Measurements from ENCODE around the gene ASAP3.

The ASAP3 gene

DNA sequence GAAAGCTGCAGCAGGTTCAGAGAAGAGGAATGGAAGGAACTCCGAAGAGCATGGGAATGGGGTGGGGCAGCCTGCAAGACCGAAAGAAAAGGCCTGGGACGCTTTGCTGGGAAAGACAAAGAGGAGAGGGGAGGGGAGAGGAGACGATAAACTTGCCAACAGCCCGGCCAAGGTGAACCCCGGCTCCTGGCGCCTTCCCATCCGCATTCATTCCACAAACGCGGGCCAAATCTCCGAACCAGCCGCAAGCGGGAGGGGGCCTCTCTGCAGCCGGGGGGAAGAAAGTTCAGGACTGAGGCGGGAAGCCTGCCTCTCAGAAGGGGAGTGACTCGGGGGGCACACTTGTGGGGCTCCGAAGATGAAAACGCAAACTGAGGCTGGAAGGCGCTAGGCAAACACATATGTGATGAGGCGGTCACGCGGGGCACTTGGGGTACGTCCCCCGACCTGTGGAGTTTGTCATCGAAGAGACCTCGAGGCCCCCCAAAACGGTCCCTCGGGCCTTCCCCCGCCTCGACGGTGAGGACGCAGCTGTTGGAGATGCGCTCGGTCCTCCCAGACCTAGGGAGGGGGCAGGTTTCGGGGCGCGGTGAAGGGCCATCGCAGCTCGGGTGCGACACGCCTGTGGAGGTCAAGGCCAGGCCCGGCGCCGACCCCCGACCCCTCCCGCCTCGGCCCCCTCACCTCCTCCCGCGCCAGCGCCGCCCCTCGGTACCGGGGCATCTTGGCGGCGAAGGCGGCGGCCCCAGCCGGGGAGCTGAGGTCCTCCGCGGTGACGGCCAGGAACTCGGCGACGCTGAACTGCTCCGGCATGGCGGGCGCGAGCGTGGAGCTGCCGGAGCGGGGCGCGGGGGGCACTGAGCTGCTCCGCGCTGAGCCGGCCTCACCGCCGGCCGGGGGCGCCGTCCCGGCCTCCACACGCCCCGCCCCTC is at the start of gene ASAP3:
Gene ASAP3, minus strand, starts transcription at position 859 of the 932 bp plus-strand sequence. Its CDS starts 46 bp downstream, at position 813.
- DNase-seq (ENCODE audit: low read depth in 2 of 2, low spot score in 1 of 2), result no peak

DNA sequence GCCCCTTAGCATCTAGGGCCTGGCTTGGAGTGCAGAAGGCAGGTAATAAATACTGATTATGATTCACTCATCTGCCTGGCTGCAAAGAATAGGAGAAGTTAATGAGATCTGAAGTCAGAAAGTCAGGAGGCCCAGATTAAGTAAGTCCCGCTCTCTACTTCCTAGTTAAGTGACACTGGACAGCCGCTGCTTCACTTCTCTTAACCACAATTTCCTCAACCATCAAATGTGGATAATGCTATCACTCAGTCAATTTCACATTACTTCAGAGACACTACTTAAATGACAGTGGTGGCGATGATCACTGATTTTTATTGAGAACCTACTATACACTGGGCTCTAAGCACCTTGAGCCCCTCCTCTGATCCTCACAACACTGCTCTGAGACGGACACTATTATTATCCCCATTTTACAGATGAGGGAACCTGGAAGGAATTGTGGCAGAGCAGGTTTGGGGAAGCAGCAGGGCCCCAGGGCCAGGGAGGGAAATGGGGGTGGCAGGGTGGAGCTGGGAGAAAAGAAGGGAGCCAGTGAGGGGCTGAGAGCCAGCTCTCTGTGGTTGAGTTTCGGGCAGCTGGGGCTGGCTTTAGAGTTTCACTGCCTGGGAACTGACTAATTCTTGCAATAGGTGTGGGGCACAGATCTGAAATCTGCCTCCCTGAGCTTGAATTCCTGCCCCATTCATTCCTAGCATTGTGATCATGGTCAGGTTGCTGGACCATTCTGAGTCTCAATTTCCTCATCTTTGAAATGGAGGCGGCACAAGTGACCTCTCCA is 49.5 kb upstream of the ASAP3 start:
- DNase-seq (ENCODE audit: low read depth in 2 of 2, low spot score in 1 of 2), result no peak

DNA sequence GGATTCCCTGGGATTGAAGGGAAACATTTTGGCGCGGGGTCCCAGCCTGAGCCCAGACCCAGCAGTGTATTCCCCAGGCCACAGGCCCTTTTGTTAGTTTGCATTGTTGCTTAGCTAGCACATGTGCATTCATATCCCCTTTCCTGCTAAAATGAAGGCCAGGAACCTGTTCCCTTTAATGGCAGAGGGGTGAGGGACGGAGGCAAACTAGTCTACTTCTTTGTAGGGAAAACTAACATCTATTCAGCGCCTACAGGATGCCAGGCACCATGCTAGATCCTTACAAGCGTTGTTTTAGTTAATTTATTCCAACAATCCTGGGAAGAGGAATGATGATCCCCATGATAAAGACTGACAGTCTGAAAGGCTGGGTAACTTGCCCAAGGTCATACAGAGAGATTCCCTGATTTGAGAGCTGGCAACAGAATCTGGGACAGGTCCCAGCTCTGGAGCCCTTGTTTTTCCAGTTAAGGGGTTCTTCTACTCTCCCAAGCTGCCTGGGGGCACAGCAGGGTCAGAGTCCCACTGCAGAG is 47.6 kb upstream of the ASAP3 start:
- DNase-seq (ENCODE audit: low read depth in 2 of 2, low spot score in 1 of 2), result no peak

DNA sequence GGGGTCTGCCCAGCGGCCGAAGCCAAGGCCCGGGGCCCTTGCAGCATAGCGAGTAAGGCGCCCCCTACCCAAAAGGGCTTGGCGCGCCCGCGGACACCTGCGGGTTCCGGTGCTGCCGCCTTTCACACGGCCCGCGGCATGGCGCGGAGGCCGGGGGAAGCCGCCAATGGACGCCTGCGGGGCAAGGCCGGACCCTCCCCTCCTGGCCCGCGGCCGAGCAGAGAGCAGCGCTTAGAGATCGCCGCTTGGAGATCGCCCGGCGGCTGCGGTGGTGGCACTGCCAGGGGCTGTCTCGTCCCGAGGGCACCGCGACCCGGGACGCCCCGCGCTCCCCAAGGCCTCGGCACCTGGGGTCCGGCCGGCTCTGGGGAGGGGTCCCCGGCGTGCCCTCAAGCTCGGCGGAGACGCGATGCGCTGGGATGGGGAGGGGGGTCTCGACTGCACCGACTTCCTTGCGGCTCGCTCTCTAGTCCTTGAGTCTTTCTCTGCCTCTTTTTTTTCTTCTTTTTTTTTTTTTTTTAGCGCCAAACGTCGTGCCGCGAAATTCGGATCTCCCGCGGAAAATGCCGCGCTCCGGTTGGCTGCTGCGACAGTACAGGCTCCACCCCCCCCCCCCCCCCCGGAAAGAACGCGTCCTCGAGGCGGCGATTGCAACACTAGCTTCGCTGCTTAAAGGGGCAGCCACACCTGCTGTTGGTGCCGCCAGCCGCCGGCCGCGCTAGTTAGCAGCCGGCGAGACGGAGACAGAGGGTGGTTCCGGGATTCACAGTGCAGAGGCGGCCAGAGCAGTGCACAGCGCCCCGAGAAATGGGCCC is 47.0 kb upstream of the ASAP3 start, which contains the start of gene E2F2:
Gene E2F2, minus strand, starts transcription at position 487 of the 815 bp plus-strand sequence. Its CDS starts 440 bp downstream, at position 47.
- peak; percentile 47 to 70 for DNase-seq (ENCODE audit: low read depth in 2 of 2, low spot score in 1 of 2)

DNA sequence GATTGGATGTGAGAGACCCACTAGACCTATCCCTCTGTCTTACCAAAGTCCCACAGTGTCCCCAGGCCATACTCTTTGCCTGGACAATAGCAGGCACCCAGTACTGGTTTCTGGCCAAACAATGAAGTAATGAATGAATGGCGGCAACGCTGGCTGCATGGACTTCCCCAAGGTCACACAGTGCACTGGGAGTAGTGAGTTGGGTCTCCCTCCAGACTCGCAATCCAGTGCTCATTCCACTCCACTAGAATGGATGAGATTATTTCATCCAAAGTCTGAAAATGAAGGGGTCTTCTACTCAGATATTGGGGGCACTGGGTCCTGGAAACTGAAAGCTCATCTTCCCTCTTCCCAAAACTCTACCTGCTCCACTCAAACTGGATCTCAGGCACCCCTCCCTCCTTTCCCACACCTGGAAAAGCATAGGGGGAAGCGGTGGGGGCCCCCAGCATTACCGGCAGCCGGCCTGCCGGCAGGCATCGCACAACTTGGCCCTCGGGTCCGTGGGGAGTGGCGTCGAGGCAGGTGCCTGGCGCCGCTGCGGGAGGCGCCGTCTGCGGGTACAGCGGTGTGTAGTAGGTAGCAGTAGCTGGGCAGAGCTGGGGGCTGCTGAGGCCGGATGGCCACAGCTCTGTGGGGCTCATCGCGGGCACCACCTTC is 46.2 kb upstream of the ASAP3 start:
- no peak for DNase-seq (ENCODE audit: low read depth in 2 of 2, low spot score in 1 of 2)

DNA sequence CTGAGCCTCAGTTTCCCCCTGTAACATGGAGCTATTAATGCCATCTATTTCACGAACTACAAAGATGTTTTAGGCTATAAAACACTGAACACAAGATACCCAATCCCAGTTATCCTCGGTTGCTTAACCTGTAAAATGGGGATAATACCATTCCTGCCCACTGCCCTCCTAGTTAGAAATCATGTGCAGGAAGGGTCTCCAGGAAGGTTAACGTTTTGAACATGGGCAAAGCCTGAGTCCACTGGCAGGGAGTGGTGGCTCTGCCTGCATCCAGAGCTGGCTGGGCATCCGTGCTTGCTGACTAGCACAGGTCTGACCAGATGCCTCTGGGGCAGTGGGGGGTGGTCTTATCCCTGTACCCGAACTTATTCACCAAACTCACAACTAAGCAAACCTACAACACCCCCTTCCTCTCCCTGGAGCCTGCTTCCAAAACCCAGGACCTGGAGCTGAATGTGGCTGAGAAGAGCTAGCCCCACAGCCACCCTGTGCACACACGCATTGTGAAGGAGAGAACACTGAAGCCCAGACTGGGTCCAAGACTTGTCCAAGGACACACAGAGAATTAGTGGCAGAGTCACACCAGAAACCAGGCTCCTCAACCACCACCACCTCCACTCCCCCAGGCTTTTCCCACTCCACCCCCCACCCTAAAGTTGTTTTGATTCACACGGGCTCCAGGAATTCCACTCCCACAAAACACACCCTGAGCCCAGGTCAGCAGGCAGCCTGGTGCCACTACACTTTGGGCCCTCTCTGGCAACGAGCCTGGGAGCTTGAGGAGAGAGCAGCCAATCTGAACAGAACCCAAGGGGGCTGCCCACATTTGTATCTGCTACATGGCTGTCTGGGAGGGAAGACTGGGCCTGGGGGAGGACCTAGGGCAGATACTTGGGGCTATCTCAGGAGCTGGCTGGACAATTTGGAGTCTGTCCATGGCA is 45.4 kb upstream of the ASAP3 start:
- no peak for DNase-seq (ENCODE audit: low read depth in 2 of 2, low spot score in 1 of 2)

DNA sequence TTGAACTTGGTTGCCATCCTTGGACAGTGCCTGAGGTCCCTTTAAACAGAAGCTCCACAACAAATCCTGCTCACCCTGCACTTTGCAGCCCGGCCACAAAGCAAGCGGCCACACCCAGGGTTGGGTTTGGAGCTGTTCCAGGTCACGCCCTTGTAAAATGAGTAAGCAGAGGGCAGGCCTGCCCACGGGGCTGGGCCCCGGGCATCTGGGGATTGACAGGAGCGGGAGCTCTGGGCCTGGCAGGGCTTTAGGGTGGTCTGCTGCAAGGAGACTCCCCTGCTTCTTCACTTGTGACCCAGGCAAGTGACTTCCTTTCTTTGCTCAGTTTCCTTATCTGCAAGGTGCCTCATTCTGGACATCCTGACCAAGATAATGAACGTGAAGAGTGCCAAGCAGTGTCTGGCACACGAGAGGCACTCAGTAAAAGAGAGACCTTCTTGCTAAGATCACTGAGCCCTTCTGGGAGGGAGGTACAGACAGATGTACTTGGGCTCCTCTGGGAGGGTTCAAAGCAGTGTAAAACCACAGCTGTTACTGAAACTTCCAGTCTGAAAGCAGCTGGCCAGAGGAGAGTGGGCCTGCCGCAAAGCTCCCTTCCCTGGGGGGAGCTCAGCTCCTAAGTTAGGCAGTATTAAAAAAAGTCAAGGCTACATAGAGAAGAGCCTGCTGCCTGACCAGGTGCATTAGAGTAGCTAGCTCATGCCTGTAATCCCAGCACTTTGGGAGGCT is 44.4 kb upstream of the ASAP3 start:
- peak; percentile 43 to 68 for DNase-seq (ENCODE audit: low read depth in 2 of 2, low spot score in 1 of 2)

DNA sequence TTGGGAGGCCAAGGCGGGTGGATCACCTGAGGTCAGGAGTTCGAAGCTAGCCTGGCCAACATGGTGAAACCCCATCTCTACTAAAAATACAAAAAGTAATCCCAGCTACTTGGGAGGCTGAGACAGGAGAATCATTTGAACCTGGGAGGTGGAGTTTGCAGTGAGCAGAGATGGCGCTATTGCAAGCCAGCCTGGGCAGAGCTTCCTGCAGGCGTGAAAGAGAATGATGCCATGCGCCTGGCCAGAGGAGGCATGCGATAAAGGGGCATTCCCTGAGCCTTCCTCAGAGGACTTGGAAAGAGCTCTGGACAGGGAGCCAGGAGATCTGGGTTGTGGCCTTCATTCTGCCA is 43.9 kb upstream of the ASAP3 start:
- DNase-seq (ENCODE audit: low read depth in 2 of 2, low spot score in 1 of 2), result no peak

DNA sequence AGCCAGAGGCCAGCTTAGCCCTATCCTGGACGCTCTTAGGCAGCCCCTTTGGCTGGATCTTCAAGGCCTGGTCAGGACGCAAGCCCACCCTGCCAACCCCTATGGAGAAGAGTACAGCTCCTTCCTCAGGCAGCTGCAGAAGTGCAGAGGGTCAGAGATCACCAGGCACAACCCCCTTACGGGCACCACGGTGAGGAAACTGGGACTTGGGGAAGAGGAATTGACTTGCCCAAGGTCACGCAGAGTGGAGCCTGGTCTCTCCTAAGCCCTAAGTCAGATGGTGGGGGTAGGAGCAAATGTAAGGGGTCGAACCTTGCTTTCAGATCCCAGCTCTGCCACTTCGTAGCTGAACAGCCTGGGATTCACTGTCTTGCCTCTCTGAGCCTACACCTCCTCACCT is 43.4 kb upstream of the ASAP3 start:
- DNase-seq (ENCODE audit: low read depth in 2 of 2, low spot score in 1 of 2), result no peak

DNA sequence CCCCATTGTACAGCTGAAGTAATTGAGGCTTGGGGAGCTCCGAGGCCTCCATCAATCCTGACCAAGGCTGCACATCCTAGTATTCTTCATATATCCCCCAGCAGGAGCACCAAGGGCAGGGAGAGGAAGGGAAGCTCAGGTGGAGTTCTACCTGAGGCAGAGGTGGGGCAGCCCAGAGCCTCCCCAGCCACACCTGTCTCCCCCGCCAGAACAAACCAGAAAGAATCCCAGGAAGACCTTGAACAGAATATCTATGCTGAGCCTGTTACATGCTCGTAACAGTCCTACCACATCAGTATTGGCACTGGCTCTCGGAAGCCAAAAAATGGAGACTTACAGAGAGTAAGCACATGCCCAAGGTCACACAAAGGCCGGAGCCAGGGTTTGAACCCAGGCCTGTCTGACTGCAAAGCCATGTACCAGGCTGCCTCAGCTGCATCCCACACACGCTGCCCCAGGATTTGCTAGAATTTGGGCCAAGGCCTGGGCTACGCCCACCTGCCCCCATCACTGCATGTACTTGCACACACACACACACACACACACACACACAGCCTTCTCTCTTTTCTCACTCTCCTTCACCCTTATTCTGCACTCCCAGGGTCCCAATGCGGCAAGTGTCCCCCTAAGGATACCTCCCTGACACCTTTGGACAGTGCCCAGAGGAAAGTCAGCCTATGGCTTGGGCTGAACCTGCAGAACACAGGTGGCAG is 42.5 kb upstream of the ASAP3 start:
- no peak for DNase-seq (ENCODE audit: low read depth in 2 of 2, low spot score in 1 of 2)

DNA sequence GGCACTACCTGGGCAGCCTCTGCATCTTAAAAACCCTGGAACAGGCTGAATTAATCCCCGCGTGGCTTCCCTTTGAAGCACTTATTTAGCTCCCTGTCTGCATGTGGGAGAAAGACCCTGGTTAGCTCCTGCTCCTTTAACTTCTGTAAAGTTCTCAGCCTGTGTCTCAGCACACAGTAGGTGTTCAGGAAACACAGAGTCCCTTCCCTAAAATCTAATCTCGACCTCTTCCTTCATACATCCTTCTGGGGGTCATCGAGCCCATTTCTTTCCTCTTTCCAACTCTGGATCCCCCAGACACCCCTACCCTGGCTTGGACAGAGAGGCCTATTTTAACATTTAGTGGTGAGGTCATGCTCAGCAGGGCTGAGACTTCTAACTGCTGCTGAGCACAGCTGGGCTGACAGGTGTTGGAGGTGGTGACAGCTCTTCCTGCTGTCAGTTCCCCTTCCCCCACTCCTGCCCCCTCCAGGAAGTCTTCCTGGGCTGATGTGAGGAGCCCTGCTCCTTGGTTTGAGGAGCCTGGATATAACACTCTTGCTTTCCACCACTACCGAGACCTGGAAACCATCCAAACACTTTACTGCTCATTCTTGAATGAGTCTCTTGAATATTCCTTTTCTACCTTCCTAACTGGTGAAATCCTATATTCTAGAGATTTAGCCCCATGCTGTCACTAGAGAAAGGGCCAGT is 41.7 kb upstream of the ASAP3 start:
- no peak for DNase-seq (ENCODE audit: low read depth in 2 of 2, low spot score in 1 of 2)

DNA sequence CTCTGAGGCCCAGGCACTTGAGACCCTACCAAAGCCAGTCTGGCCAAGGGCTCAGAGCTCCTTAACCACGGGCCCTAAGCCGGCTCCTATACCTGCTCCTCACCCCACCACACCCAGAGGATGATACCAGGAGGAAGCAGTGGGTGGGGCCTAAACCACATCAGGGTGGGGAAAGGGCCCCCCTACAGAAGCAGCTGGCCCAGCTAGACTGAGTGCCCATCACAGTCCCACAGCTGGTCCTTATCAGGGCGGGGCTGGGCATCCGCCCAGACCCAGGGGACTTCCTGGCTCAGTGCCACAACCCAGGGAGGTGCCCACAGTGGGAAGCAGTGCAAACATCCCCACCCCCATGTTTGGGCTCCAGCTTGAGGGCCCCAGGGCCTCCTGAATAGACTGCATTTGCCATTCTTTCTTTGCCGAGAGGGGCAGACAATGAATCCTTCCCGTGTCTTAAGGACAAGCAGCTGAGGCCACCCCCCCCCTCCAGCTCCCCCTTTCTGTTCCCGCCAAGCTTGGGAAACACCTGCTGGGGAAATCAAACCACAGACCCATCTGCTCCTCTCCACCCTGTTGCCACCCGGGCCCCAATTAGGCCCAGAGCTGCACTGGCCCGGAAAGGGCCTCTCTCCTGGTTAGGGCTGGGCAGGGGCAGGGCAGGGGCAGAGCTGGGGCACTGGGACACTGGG is 40.9 kb upstream of the ASAP3 start:
- DNase-seq (ENCODE audit: low read depth in 2 of 2, low spot score in 1 of 2), result no peak

DNA sequence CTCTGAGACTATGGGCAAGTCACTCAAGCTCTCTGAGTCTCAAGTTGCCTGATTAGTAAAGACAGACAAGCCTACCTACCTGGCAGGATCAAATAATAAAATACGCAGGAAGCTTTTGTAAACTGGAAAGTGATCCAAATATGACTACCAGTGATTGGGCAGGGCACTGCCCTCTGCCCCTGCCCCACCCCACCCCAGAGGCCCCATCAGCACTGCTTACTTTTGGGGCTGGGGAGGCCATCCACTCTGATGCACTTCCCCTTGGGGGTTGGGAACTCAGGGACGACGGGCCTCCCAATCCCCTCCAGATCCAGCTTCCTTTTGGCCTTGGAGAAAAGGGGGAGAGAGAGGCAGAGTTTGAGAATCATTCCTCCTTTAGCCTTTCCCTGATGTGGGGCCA is 40.2 kb upstream of the ASAP3 start:
- DNase-seq (ENCODE audit: low read depth in 2 of 2, low spot score in 1 of 2), result no peak

DNA sequence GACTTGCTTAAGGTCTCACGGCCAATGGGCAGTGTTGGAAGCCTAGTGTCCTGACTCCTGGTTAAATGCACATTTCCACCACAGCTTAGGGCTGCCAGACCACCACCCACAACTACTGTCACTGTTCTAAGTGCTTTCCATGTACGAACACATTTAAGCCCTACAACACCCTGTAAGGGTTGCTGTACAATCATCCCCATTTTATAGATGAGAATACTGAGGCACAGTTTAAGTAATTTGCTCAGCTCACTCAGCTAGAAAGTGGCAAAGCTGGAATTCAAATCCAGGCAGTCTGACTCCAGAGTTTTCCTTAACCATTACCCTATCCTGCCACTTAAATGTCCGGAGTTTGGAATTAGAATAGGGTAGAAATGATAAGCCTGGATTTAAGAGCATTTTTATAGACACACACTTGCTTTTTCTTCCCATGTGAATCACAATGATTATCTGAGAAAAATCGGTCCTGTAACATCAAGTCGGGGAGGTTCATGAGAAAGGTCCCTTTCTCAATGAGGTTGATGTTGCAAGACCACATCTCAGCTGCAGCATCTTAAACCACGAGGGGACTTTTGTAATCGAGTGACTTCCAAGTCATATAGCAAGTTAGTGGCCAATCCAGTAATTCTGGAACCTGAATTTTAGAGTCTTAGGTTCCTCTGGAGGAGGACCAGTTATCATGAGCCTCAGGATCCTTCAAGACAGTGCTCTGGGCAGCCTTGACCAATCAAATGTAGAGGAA is 38.4 kb upstream of the ASAP3 start:
- DNase-seq (ENCODE audit: low read depth in 2 of 2, low spot score in 1 of 2), result no peak

DNA sequence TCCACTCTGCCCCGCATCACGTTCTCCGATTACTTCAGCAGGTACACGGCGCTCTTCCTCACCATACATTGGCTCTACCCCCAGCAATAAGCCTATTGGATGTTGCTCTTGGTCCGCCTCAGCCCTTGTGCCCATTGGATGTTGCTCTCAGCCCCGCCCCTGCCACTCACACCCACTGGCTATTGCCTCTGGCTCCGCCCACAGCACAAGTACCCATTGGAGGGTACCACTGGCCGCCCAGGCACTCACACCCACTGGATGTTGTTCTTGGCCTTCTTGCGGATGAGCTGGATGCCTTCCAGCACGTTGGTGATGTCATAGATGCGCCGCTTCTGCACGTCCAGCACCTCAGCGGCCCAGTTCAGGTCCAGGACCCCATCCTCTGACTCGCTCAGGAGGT is 37.6 kb upstream of the ASAP3 start:
- DNase-seq (ENCODE audit: low read depth in 2 of 2, low spot score in 1 of 2), result no peak

DNA sequence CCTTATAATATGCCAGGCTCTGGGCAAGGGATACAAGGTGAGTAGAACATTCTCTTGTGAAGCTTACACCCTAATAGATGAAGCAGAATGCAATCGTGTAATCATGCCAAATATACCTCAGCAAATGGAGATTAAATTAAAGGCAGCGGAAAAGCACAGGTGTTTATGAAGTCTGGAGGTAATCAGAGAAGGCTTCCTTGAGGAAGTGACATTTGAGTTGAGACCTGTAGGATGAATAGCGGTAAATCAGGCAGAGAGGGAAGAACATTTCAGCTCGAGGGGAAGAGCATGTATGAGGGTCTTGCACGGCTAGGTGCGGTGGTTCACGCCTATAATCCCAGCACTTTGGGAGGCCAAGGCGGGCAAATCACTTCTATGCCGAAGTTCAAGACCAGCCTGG is 33.6 kb upstream of the ASAP3 start:
- DNase-seq (ENCODE audit: low read depth in 2 of 2, low spot score in 1 of 2), result no peak
